Mesenchymal stem cell (in vitro differentiated cells and primary cell): ENCODE data around the gene TOR4A.

ENCODE experiments used
- DNase-seq: peaks from one replicate; pipeline ENCODE4 v3.0.0-alpha.2; 2013
- H2AFZ ChIP-seq: one replicate; pipeline ENCODE4 v1.6.1; 2013; ENCODE audit warnings: low read depth, mild to moderate bottlenecking, control low read depth, inconsistent platforms, low read length, moderate library complexity
- H2AK5ac ChIP-seq: 2 replicates; pipeline ENCODE4 v1.6.1; 2013; ENCODE audit warnings: low read length, moderate library complexity, mild to moderate bottlenecking, inconsistent platforms; ENCODE audit not compliant: severe bottlenecking
- H2BK120ac ChIP-seq: one replicate; pipeline ENCODE4 v1.6.1; 2013; ENCODE audit warnings: low read depth, mild to moderate bottlenecking, inconsistent platforms, low read length, moderate library complexity
- H2BK12ac ChIP-seq, 2 experiments: one replicate each; pipeline ENCODE4 v1.6.1; 2013; ENCODE audit warnings: inconsistent platforms in 2 of 2, low read length in 2 of 2, mild to moderate bottlenecking in 2 of 2, moderate library complexity in 2 of 2, control low read depth in 1 of 2
- H2BK15ac ChIP-seq: one replicate; pipeline ENCODE4 v1.6.1; 2013; ENCODE audit warnings: mild to moderate bottlenecking, low read depth, inconsistent platforms; ENCODE audit not compliant: poor library complexity, severe bottlenecking
- H2BK5ac ChIP-seq: 2 replicates; pipeline ENCODE4 v1.6.1; 2013; ENCODE audit warnings: low read depth, mild to moderate bottlenecking, low read length, control low read depth, inconsistent platforms; ENCODE audit not compliant: poor library complexity, severe bottlenecking
- H3K14ac ChIP-seq, 2 experiments: one replicate each; pipeline ENCODE4 v1.6.1; 2013; ENCODE audit warnings: inconsistent platforms in 2 of 2, low read length in 2 of 2, control low read depth in 1 of 2, mild to moderate bottlenecking in 1 of 2, moderate library complexity in 1 of 2
- H3K18ac ChIP-seq, 2 experiments: one replicate each; pipeline ENCODE4 v1.6.1; 2013; ENCODE audit warnings: inconsistent platforms in 2 of 2, low read length in 2 of 2, control low read depth in 1 of 2, low read depth in 1 of 2, mild to moderate bottlenecking in 1 of 2
- H3K23ac ChIP-seq, 2 experiments: one replicate each; pipeline ENCODE4 v1.6.1; 2013; ENCODE audit warnings: inconsistent platforms in 2 of 2, low read length in 2 of 2, mild to moderate bottlenecking in 2 of 2, moderate library complexity in 2 of 2, control low read depth in 1 of 2
- H3K27ac ChIP-seq: 2 replicates; pipeline ENCODE4 v1.5.1; 2013; ENCODE audit warnings: mild to moderate bottlenecking, moderate library complexity, low read length, control low read depth, inconsistent platforms; ENCODE audit not compliant: poor library complexity, severe bottlenecking
- H3K27me3 ChIP-seq, 2 experiments: 2 replicates each; pipeline versions ENCODE4 v1.6.1 to v1.7.0; 2013; ENCODE audit warnings: low read length in 2 of 2, mild to moderate bottlenecking in 2 of 2, moderate library complexity in 2 of 2, control low read depth in 1 of 2, inconsistent platforms in 1 of 2; ENCODE audit not compliant: control insufficient read depth in 1 of 2, insufficient read depth in 1 of 2
- H3K36me3 ChIP-seq, 2 experiments: 2 replicates each; pipeline versions ENCODE4 v1.6.1 to v1.7.0; 2013; ENCODE audit warnings: low read length in 2 of 2, control low read depth in 1 of 2, inconsistent platforms in 1 of 2, low read depth in 1 of 2, mild to moderate bottlenecking in 1 of 2; ENCODE audit not compliant: insufficient read depth in 2 of 2, control insufficient read depth in 1 of 2
- H3K4ac ChIP-seq, 2 experiments: one replicate each; pipeline ENCODE4 v1.6.1; 2013; ENCODE audit warnings: inconsistent platforms in 2 of 2, low read length in 2 of 2, mild to moderate bottlenecking in 2 of 2, moderate library complexity in 2 of 2, control low read depth in 1 of 2, low read depth in 1 of 2
- H3K4me1 ChIP-seq: 2 replicates; pipeline ENCODE4 v1.6.1; 2013; ENCODE audit warnings: low read depth, low read length, control low read depth; ENCODE audit not compliant: control insufficient read depth, insufficient read depth
- H3K4me2 ChIP-seq: 2 replicates; pipeline ENCODE4 v1.6.1; 2013; ENCODE audit warnings: low read length, mild to moderate bottlenecking, inconsistent platforms; ENCODE audit not compliant: poor library complexity, severe bottlenecking
- H3K4me3 ChIP-seq, 2 experiments: 2 replicates each; pipeline versions ENCODE4 v1.5.1 to v1.7.0; 2013; ENCODE audit warnings: low read length in 2 of 2, mild to moderate bottlenecking in 2 of 2, control low read depth in 1 of 2, low read depth in 1 of 2; ENCODE audit not compliant: insufficient read depth in 1 of 2
- H3K79me1 ChIP-seq: replicated peaks from 2 replicates; pipeline ENCODE4 v1.6.1; 2013; ENCODE audit warnings: mild to moderate bottlenecking, control low read depth, low read length, inconsistent platforms; ENCODE audit not compliant: poor library complexity, severe bottlenecking
- H3K9ac ChIP-seq: 2 replicates; pipeline ENCODE4 v1.7.0; 2013; ENCODE audit warnings: mild to moderate bottlenecking, low read length, moderate library complexity
- H3K9me3 ChIP-seq: 2 replicates; pipeline ENCODE4 v1.7.0; 2013; ENCODE audit warnings: mild to moderate bottlenecking, low read length; ENCODE audit not compliant: control insufficient read depth
- H4K8ac ChIP-seq: one replicate; pipeline ENCODE4 v1.6.1; 2013; ENCODE audit warnings: inconsistent platforms, mild to moderate bottlenecking, low read length, moderate library complexity
- H4K91ac ChIP-seq: one replicate; pipeline ENCODE4 v1.6.1; 2013; ENCODE audit warnings: mild to moderate bottlenecking, low read length, inconsistent platforms
- WGBS: methylation state at CpG from one replicate; pipeline ENCODE4 v1.1.7; 2013; ENCODE audit warnings: mixed read lengths; 5-methylcytosine and 5-hydroxymethylcytosine counted together

Gene TOR4A

DNA sequence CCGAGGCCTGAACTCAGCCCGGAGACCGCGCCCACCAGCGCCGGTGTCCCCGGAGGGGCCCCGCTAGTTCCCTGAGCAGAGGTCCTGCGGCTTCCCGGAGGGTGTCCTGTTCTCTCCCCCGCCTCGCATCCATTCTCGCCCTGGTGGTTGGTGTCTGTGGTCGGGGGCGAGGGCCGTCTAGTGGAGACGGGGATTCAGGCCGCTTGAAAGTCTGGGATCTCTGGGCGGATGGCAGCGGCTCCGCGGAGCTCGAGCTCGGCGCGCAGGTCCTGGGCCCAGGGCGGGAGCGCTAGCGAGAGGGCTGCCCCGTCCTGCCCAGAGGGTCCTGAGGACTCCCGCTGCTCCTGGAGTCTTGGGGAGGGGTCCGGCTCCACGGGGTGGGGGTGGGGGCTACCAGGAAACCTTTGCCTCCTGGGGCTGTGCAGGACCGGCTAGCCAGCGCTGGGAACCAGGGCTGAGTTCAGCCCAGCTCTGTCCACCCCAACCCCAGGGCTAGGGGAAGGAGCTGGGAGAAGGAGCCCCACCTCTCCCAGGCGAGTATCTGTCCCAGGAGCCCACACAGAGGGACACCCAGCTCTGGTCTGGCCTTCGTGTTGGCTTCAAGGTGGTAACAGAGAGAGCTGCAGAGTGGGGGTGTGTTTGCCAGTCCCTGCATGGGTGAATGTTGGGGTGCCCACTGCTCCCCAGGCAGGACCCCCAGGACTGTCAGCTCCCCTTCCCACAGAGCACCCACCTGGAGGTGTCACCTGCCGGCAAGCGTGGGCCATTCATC is 4.0 kb downstream of the TOR4A start:
- 40% methylated on average over 34 of the region's 39 CpGs for WGBS
- H3K4ac ChIP-seq, result peak overlapping the region; percentile 51 to 84
- peak overlapping the region; percentile 75 for H3K4me2 ChIP-seq
- no peak overlapping the region for H2BK5ac ChIP-seq
- no peaks in the 10 kb centered on the region for H3K9me3 ChIP-seq
- H3K27me3 ChIP-seq, result peaks cover 0 to 51% of the 10 kb centered on the region in 2 experiments
- H2BK15ac ChIP-seq, result peak overlapping the region; percentile 28
- DNase-seq, result no peak
- peak overlapping the region; percentile 82 for H4K8ac ChIP-seq
- H3K9ac ChIP-seq, result no peak overlapping the region
- no peak overlapping the region for H2AK5ac ChIP-seq
- H3K79me1 ChIP-seq, result peaks cover 23% of the 10 kb centered on the region
- peak overlapping the region; percentile 23 to 84 for H3K18ac ChIP-seq
- H3K4me3 ChIP-seq, result peak overlapping the region in 1 of 2 experiments; percentile 3
- no peak overlapping the region for H2AFZ ChIP-seq
- H4K91ac ChIP-seq, result peak overlapping the region; percentile 67
- peak overlapping the region in 1 of 2 experiments; percentile 41 for H3K23ac ChIP-seq
- H2BK120ac ChIP-seq, result peak overlapping the region; percentile 85
- peaks cover 0 to 42% of the 10 kb centered on the region in 2 experiments for H3K36me3 ChIP-seq
- H3K14ac ChIP-seq, result peak overlapping the region in 1 of 2 experiments; percentile 38
- peaks cover 54% of the 10 kb centered on the region for H3K4me1 ChIP-seq
- H2BK12ac ChIP-seq, result peak overlapping the region in 1 of 2 experiments; percentile 11
- no peak overlapping the region for H3K27ac ChIP-seq

DNA sequence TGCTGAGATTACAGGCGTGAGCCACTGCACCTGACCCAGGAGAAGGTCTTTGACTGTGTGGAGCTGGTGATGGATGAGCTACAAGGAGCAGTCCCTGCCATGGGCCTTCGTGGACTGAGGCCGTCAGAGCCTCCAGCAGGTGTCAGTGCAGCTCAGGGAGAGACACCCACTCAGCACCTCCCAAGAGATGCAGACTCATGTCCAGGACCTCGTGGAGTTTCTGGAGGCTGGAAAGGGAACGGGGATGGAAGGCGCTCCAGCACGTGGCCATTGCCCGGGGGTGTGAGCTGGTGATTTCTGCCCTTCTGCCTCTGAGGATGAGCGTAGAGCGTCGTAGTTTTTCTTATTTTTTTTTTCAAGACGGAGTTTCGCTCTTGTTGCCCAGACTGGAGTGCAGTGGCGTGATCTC is 9.5 kb downstream of the TOR4A start:
- Histone ChIP-seq H3K27me3 (peaks cover 0 to 18% of the 10 kb centered on the region in 2 experiments), H2AK5ac (no peak overlapping the region), H2BK12ac (no peak overlapping the region), H2BK120ac (no peak overlapping the region), H4K91ac (no peak overlapping the region), H3K4ac (no peak overlapping the region), H3K79me1 (peaks cover 3% of the 10 kb centered on the region), H3K9ac (no peak overlapping the region), H3K4me1 (peaks cover 5% of the 10 kb centered on the region), H4K8ac (no peak overlapping the region), H3K4me3 (no peak overlapping the region), H3K18ac (no peak overlapping the region), H2BK5ac (no peak overlapping the region), H2BK15ac (no peak overlapping the region), H2AFZ (no peak overlapping the region), H3K14ac (no peak overlapping the region), H3K4me2 (no peak overlapping the region), H3K23ac (no peak overlapping the region), H3K36me3 (peaks cover 0 to 6% of the 10 kb centered on the region in 2 experiments), H3K27ac (no peak overlapping the region), H3K9me3 (no peaks in the 10 kb centered on the region)
- WGBS, result 60% methylated on average over 14 of the region's 14 CpGs
- DNase-seq, result peak; percentile 74

DNA sequence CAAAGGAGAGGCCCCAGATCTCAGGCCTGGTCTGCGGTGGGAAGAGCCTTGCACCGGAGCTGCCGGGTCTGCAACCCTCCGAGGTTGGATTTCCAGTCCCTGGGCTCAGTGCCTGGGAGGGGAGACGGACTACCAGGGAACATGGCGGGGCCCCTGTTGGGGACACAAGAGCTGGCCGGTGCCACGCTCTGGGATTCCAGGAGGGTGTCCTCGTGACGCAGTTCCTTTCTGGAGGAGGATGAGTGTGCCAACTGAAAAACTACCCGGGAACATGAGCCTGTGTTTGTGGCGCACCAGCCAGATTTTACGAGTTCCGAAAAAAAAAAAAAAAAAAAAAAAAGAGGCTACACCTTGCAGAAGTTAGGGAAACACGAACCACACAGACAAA is 15.6 kb downstream of the TOR4A start:
- Histone ChIP-seq H2BK120ac (no peak overlapping the region), H3K14ac (no peak overlapping the region), H3K4me3 (no peak overlapping the region), H4K8ac (no peak overlapping the region), H2BK12ac (no peak overlapping the region), H3K4me1 (peaks cover 21% of the 10 kb centered on the region), H2BK15ac (no peak overlapping the region), H3K9me3 (peaks cover 4% of the 10 kb centered on the region), H3K18ac (no peak overlapping the region), H2AFZ (no peak overlapping the region), H3K79me1 (no peaks in the 10 kb centered on the region), H3K9ac (no peak overlapping the region), H3K4me2 (no peak overlapping the region), H2BK5ac (no peak overlapping the region), H3K27me3 (peaks cover 37 to 47% of the 10 kb centered on the region in 2 experiments), H3K4ac (no peak overlapping the region), H4K91ac (no peak overlapping the region), H2AK5ac (no peak overlapping the region), H3K23ac (peak overlapping the region in 1 of 2 experiments; percentile 52), H3K36me3 (peaks cover 0 to 4% of the 10 kb centered on the region in 2 experiments), H3K27ac (no peak overlapping the region)
- DNase-seq, result no peak
- WGBS, result 91% methylated on average over 15 of the region's 15 CpGs

DNA sequence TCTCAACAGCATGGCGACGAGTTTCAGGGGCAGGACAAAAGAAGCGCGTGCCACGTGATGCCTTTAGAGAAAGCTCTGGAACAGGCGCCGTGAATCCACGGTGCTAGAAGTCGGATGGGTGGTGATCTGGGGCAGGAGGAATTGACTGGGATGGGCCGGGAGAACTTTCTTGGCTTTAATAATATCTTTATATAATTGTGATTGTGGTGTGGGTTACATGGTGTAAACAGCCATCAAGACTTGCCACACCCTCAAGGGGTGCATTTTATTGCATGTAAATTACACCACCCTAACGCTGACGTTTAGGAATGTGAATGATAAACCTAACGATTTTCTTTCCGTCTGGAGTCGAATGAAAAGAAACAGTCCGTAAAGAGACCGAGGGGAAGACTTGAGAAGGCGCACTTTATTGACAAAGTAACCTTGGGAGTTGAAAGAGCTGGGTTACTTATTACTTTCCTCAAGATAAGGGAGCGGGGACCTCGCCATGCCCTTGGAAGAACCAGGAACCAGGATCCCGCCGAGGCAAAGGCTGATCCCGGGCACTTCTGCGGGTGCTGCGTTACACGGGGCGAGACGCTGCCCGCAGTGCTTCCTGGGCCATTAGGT is 16.1 kb downstream of the TOR4A start:
- Histone ChIP-seq H2BK12ac (no peak overlapping the region), H3K27ac (no peak overlapping the region), H3K79me1 (no peaks in the 10 kb centered on the region), H3K4me3 (no peak overlapping the region), H3K23ac (no peak overlapping the region), H2BK120ac (no peak overlapping the region), H3K36me3 (peaks cover 0 to 4% of the 10 kb centered on the region in 2 experiments), H3K27me3 (peaks cover 42 to 52% of the 10 kb centered on the region in 2 experiments), H3K9ac (no peak overlapping the region), H3K4ac (no peak overlapping the region), H4K8ac (no peak overlapping the region), H3K4me2 (no peak overlapping the region), H2AK5ac (no peak overlapping the region), H3K18ac (no peak overlapping the region), H2BK15ac (no peak overlapping the region), H2AFZ (no peak overlapping the region), H3K14ac (no peak overlapping the region), H3K4me1 (peaks cover 21% of the 10 kb centered on the region), H4K91ac (no peak overlapping the region), H2BK5ac (no peak overlapping the region), H3K9me3 (peaks cover 4% of the 10 kb centered on the region)
- no peak for DNase-seq
- 92% methylated on average over 27 of the region's 29 CpGs for WGBS
